A673 (cell line): Measurements from ENCODE around the gene NUP35. TPM values are rescaled to one million over a fixed set of nuclear protein-coding genes. Genes with fewer than 3 reads are reported as not detected.
A peak's percentile ranks its signal among the peaks of the same experiment; 100 is the strongest.

ENCODE experiments used
- BruUV-seq: library from RNA; stranded (reverse); fragments of 400-500 nt; replicated peaks from 2 replicates; lab custom pipeline; 2021; lab: Mats Ljungman, UMichigan
- CTCF ChIA-PET: fragments of 300-600 bp; sonication (Branson Sonifier 250); formaldehyde crosslinking; loops from one replicate; lab custom pipeline; 2022; ENCODE audit warnings: antibody characterized with exemption; lab: Charles Lee
- POLR2A ChIA-PET: fragments of 300-600 bp; sonication (Branson Sonifier 250); formaldehyde crosslinking; loops from one replicate; lab custom pipeline; 2022; ENCODE audit warnings: antibody characterized with exemption; ENCODE audit not compliant: low non-redundant PET; lab: Charles Lee
- DNase-seq: peaks from one replicate; pipeline ENCODE4 v3.0.0-alpha.2; 2015; ENCODE audit warnings: low spot score
- H3K27ac ChIP-seq: fragments of 200-600 bp; sonication (generic); 2 replicates; pipeline ENCODE4 v1.5.1; 2016; ENCODE audit warnings: mixed run types, low read depth, mild to moderate bottlenecking, mixed read lengths, antibody characterized with exemption, low read length; ENCODE audit not compliant: poor library complexity, severe bottlenecking
- H3K27me3 ChIP-seq: fragments of 200-600 bp; sonication (generic); replicated peaks from 2 replicates; pipeline ENCODE4 v1.6.1; 2017; ENCODE audit warnings: mixed run types, low read depth, mild to moderate bottlenecking, mixed read lengths, antibody characterized with exemption, low read length; ENCODE audit not compliant: insufficient read depth, poor library complexity
- H3K36me3 ChIP-seq: fragments of 200-600 bp; sonication (generic); 2 replicates; pipeline ENCODE4 v1.6.1; 2016; ENCODE audit warnings: mixed run types, mild to moderate bottlenecking, mixed read lengths, antibody characterized with exemption, low read length; ENCODE audit not compliant: insufficient read depth, poor library complexity, severe bottlenecking
- H3K4me1 ChIP-seq: fragments of 200-600 bp; sonication (generic); 2 replicates; pipeline ENCODE4 v1.6.1; 2017; ENCODE audit warnings: mixed run types, mild to moderate bottlenecking, mixed read lengths, antibody characterized with exemption, low read length; ENCODE audit not compliant: insufficient read depth, poor library complexity, severe bottlenecking
- H3K4me3 ChIP-seq: fragments of 200-600 bp; sonication (generic); 2 replicates; pipeline ENCODE4 v1.5.1; 2016; ENCODE audit warnings: low read depth, mixed run types, mild to moderate bottlenecking, mixed read lengths, low read length; ENCODE audit not compliant: poor library complexity, severe bottlenecking
- H3K9me3 ChIP-seq: fragments of 200-600 bp; sonication (generic); 2 replicates; pipeline ENCODE4 v1.6.1; 2016; ENCODE audit warnings: mixed run types, low read depth, mild to moderate bottlenecking, mixed read lengths, antibody characterized with exemption, low read length; ENCODE audit not compliant: poor library complexity, severe bottlenecking
- EZH2 ChIP-seq: fragments of 200-600 bp; sonication (generic); IDR thresholded peaks from 2 replicates; pipeline ENCODE4 v1.6.1; 2017; ENCODE audit warnings: borderline replicate concordance, low read depth, mild to moderate bottlenecking, mixed read lengths, antibody characterized with exemption, low read length; ENCODE audit not compliant: poor library complexity, severe bottlenecking
- intact Hi-C: fragments of 100-400 bp; cut with micrococcal nuclease; formaldehyde crosslinking; loops from one replicate; pipeline ENCODE4 v1.10.0; 2022; ENCODE audit not compliant: unreplicated experiment
- total RNA-seq: library from RNA; stranded (reverse); gene quantifications from 2 replicates; pipeline ENCODE4 v1.2.3, GENCODE V29; 2021
- TF ChIP-seq, protein P1 (sequence below): fragments of 300-800, 200-600 bp; sonication (generic); conservative IDR thresholded peaks from 2 replicates; pipeline ENCODE4 v1.5.1; 2017; ENCODE audit warnings: low read depth, mild to moderate bottlenecking, antibody characterized with exemption, low read length, moderate library complexity, mixed read lengths

NUP35 gene
- total RNA-seq, 1 experiment from 2014 or later: 62.0 TPM

- intact Hi-C loops: no loop called here
- Histone ChIP-seq H3K9me3 (no peaks in the 10 kb centered on the region), H3K27me3 (no peaks in the 10 kb centered on the region), H3K27ac (no peak overlapping the region), H3K4me1 (peaks cover 10% of the 10 kb centered on the region), H3K36me3 (peaks cover 36% of the 10 kb centered on the region), H3K4me3 (no peak overlapping the region)
- no peak for DNase-seq
- POLR2A ChIA-PET: interaction anchor here (0.6 kb wide), 1 partner anchor 866 kb away, joined by 4 read pairs; no protein-coding TSS in a partner anchor
- TF ChIP-seq, protein P1, sequence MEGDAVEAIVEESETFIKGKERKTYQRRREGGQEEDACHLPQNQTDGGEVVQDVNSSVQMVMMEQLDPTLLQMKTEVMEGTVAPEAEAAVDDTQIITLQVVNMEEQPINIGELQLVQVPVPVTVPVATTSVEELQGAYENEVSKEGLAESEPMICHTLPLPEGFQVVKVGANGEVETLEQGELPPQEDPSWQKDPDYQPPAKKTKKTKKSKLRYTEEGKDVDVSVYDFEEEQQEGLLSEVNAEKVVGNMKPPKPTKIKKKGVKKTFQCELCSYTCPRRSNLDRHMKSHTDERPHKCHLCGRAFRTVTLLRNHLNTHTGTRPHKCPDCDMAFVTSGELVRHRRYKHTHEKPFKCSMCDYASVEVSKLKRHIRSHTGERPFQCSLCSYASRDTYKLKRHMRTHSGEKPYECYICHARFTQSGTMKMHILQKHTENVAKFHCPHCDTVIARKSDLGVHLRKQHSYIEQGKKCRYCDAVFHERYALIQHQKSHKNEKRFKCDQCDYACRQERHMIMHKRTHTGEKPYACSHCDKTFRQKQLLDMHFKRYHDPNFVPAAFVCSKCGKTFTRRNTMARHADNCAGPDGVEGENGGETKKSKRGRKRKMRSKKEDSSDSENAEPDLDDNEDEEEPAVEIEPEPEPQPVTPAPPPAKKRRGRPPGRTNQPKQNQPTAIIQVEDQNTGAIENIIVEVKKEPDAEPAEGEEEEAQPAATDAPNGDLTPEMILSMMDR: no peak
- CTCF ChIA-PET: no interaction called here
- BruUV-seq: no TSS peak
These were observed 2.4 kb downstream of the NUP35 start for GRCh38 chr2:183126635-183127034.

- H3K4me3 ChIP-seq: no peak overlapping the region
- H3K9me3 ChIP-seq: no peaks in the 10 kb centered on the region
- H3K27me3 ChIP-seq: no peaks in the 10 kb centered on the region
- H3K4me1 ChIP-seq: no peaks in the 10 kb centered on the region
- intact Hi-C loops: no loop called here
- ChIA-PET CTCF (no interaction called here), POLR2A (no interaction called here)
- DNase-seq: no peak
- H3K27ac ChIP-seq: no peak overlapping the region
- BruUV-seq: no TSS peak
- TF ChIP-seq, protein P1: no peak
- TF ChIP-seq EZH2: no peak
- peaks cover 49% of the 10 kb centered on the region for H3K36me3 ChIP-seq
These were observed 9.8 kb downstream of the NUP35 start for GRCh38 chr2:183134016-183134415.

DNA sequence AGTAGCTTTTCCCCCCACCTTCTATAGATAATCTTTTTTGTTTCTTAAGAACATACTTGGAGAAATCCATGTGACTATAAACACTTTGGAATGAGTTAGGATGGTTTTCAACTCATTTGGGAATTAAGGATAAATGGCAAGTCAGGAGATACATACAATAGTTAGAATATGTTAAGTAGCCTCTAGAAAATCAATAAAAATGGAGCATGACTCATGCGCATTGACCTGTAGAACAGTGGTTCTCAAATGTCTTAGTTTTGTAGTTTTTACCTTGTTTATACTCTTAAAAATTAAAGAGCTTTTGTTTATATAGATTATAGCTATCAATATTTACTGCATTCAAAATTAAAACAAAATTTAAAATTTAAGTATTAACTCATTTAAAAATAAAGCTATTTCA, 24.7 kb downstream of the NUP35 start:
- H3K27ac ChIP-seq: peak overlapping the region; percentile 31
- no peak for TF ChIP-seq EZH2
- TF ChIP-seq, protein P1: no peak
- no peak overlapping the region for H3K4me3 ChIP-seq
- intact Hi-C loops: no loop called here
- H3K9me3 ChIP-seq: peaks cover 8% of the 10 kb centered on the region
- CTCF ChIA-PET: no interaction called here
- DNase-seq: no peak
- H3K27me3 ChIP-seq: no peaks in the 10 kb centered on the region
- H3K4me1 ChIP-seq: peaks cover 5% of the 10 kb centered on the region
- BruUV-seq: no TSS peak
- POLR2A ChIA-PET: no interaction called here
- peaks cover 49% of the 10 kb centered on the region for H3K36me3 ChIP-seq
